BE2C (cell line): Measurements from ENCODE around the gene FANCC.

Experiments
- DNase-seq: peaks from one replicate; pipeline ENCODE4 v3.0.0-alpha.2; 2020
- H3K27me3 ChIP-seq: fragments of 250-450 bp; sonication (Bioruptor Pico); 2 replicates; pipeline ENCODE4 v1.5.1; 2020; ENCODE audit warnings: mild to moderate bottlenecking
- H3K36me3 ChIP-seq: fragments of 250-450 bp; sonication (Bioruptor Pico); 2 replicates; pipeline ENCODE4 v1.5.1; 2020; ENCODE audit warnings: mild to moderate bottlenecking
- H3K4me1 ChIP-seq: fragments of 250-450 bp; sonication (Bioruptor Pico); 2 replicates; pipeline ENCODE4 v1.5.1; 2020
- H3K4me3 ChIP-seq: 2 replicates; pipeline ENCODE4 v1.5.1; 2011; ENCODE audit warnings: low read depth, low read length
- H3K9me3 ChIP-seq: fragments of 250-450 bp; sonication (Bioruptor Pico); 2 replicates; pipeline ENCODE4 v1.5.1; 2020
- CTCF ChIP-seq: IDR thresholded peaks from 2 replicates; pipeline ENCODE4 v1.5.1; 2012; ENCODE audit warnings: mild to moderate bottlenecking, low read depth, low read length

FANCC gene

GRCh38 chr9:95193067-95193466 lies 124.4 kb downstream of the FANCC start:
- no peak; the same call in 1 of the 2 replicates for TF ChIP-seq CTCF
- Histone ChIP-seq H3K9me3 (no peaks in the 10 kb centered on the region), H3K4me3 (no peak overlapping the region), H3K36me3 (no peaks in the 10 kb centered on the region), H3K27me3 (no peaks in the 10 kb centered on the region), H3K4me1 (peaks cover 15% of the 10 kb centered on the region)
- DNase-seq: no peak

GRCh38 chr9:95192631-95193030 lies 124.9 kb downstream of the FANCC start:
- no peaks in the 10 kb centered on the region for H3K36me3 ChIP-seq
- no peak for TF ChIP-seq CTCF
- no peak for DNase-seq
- H3K27me3 ChIP-seq: no peaks in the 10 kb centered on the region
- peaks cover 15% of the 10 kb centered on the region for H3K4me1 ChIP-seq
- no peak overlapping the region for H3K4me3 ChIP-seq
- H3K9me3 ChIP-seq: no peaks in the 10 kb centered on the region

GRCh38 chr9:95190413-95190812 lies 127.1 kb downstream of the FANCC start:
- peaks cover 5% of the 10 kb centered on the region for H3K4me1 ChIP-seq
- H3K27me3 ChIP-seq: no peaks in the 10 kb centered on the region
- no peaks in the 10 kb centered on the region for H3K36me3 ChIP-seq
- DNase-seq: no peak
- H3K9me3 ChIP-seq: no peaks in the 10 kb centered on the region
- no peak overlapping the region for H3K4me3 ChIP-seq
- TF ChIP-seq CTCF: no peak

- Histone ChIP-seq H3K9me3 (no peaks in the 10 kb centered on the region), H3K4me1 (peaks cover 5% of the 10 kb centered on the region), H3K4me3 (no peak overlapping the region), H3K27me3 (no peaks in the 10 kb centered on the region), H3K36me3 (no peaks in the 10 kb centered on the region)
- no peak for DNase-seq
- no peak for TF ChIP-seq CTCF
Observed at GRCh38 chr9:95189251-95190098, 128.0 kb downstream of the FANCC start.

- Histone ChIP-seq H3K4me1 (peaks cover 5% of the 10 kb centered on the region), H3K36me3 (no peaks in the 10 kb centered on the region), H3K4me3 (no peak overlapping the region), H3K9me3 (no peaks in the 10 kb centered on the region), H3K27me3 (no peaks in the 10 kb centered on the region)
- no peak for TF ChIP-seq CTCF
- no peak for DNase-seq
Observed at GRCh38 chr9:95188459-95188858, 129.1 kb downstream of the FANCC start.

GRCh38 chr9:95185956-95186355 lies 131.6 kb downstream of the FANCC start:
- no peak overlapping the region for H3K4me3 ChIP-seq
- TF ChIP-seq CTCF: no peak
- DNase-seq: no peak
- H3K36me3 ChIP-seq: no peaks in the 10 kb centered on the region
- H3K9me3 ChIP-seq: no peaks in the 10 kb centered on the region
- H3K4me1 ChIP-seq: peaks cover 5% of the 10 kb centered on the region
- H3K27me3 ChIP-seq: no peaks in the 10 kb centered on the region
